Activated CD8-positive, alpha-beta memory T cell treated with anti-CD3 and anti-CD28 coated beads for 36 hours (primary cell): ENCODE results near the gene RBMS2. TPM values are rescaled to one million over a fixed set of nuclear protein-coding genes. Genes with fewer than 3 reads are reported as not detected.
"Not testable (repeated sequence)": the region's sequence is repeated elsewhere in the genome, so short reads cannot be mapped to it uniquely, and the experiment has no call there.

Experiments used
- CTCF ChIA-PET: fragments of 350-600 bp; sonication (Branson Sonifier 250); formaldehyde crosslinking; loops from one replicate; lab custom pipeline; 2021; ENCODE audit warnings: antibody characterized with exemption; lab: Charles Lee
- POLR2A ChIA-PET: fragments of 350-600 bp; sonication (Branson Sonifier 250); formaldehyde crosslinking; loops from one replicate; lab custom pipeline; 2021; ENCODE audit warnings: antibody characterized with exemption; lab: Charles Lee
- total RNA-seq, 2 experiments: library from RNA; stranded (reverse); gene quantifications; one replicate each; pipeline ENCODE4 v1.2.3, GENCODE V29; 2021

The RBMS2 gene
- total RNA-seq, 2 experiments from 2014 or later, result 4.8 to 5.1 TPM

- CTCF ChIA-PET, POLR2A ChIA-PET: not testable (repeated sequence)
Measured at GRCh38 chr12:56499452-56499851, 22.2 kb upstream of the RBMS2 start.

DNA sequence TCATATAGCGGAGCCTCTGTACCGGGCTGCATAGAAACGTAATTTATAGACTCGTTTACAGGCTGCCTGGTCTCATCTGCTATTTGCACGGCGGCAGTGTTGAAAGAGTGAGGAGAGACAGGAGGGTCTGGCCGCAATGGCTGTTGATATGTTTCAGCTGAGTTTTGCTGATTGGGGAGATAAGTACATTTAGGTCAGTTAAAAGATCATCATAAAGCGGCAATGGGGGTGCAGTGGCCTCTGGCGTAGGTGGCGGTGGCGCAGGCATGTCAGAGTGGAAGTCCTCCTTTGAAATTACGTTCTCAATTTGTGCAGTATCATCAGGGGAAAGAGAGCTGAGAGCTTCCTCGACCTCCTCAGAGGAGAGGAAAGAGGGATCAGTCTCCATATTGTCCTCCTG, 21.7 kb upstream of the RBMS2 start:
- POLR2A ChIA-PET, CTCF ChIA-PET: not testable (repeated sequence)

DNA sequence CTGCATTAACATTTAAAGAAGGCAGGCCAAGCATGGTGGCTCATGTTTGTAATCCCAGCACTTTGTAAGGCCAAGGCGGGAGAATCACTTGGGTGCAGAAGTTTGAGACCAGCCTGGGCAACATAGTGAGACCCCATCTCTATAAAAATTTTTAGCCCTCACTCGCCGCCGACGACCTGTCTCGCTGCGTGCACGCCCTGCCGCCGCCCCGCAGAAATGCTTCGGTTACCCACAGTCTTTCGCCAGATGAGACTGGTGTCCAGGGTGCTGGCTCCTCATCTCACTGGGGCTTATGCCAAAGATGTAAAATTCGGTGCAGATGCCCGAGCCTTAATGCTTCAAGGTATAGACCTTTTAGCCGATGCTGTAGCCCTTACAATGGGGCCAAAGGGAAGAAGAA, 10.8 kb upstream of the RBMS2 start:
- ChIA-PET CTCF (no interaction called here), POLR2A (no interaction called here)

DNA sequence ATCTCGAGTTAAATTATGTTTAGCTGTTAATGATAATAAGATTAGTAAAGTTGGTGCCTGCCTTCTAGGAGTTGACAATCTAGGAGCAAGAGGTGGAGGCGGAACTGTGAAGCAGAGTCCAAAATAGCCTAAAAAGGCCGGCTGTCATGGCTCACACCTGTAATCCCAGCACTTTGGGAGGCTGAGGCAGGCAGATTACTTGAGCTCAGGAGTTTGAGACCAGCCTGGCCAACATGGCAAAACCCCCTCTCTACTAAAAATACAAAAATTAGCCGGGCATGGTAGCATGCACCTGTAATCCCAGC, 7.7 kb upstream of the RBMS2 start:
- CTCF ChIA-PET, result interaction anchor here (0.7 to 3.2 kb wide), 19 partner anchors 11 to 132 kb away, joined by 3 to 16 read pairs (median 4); partner anchors contain the start of gene ATP5F1B
- POLR2A ChIA-PET, result interaction anchor here (0.6 kb wide), 1 partner anchor 115 kb away, joined by 3 read pairs; no protein-coding TSS in a partner anchor

DNA sequence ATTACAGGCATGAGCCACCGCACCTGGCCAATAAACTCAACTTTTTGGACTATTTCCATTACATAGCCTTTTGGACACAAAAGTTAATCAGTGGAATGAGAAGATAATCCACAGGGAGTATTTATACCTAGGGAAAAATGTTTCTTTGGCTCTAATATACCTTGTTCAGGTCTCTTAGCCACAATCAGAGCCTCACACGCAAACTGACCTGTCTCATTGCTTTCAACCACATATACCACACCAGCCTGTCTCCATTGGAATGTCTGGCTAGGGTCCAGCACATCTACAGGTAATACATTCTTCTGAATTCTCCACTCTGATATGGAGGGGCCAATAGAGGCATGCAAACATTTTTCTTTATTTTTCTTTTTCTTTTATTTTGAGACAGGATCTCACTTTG, 3.8 kb upstream of the RBMS2 start:
- ChIA-PET POLR2A (no interaction called here), CTCF (no interaction called here)

DNA sequence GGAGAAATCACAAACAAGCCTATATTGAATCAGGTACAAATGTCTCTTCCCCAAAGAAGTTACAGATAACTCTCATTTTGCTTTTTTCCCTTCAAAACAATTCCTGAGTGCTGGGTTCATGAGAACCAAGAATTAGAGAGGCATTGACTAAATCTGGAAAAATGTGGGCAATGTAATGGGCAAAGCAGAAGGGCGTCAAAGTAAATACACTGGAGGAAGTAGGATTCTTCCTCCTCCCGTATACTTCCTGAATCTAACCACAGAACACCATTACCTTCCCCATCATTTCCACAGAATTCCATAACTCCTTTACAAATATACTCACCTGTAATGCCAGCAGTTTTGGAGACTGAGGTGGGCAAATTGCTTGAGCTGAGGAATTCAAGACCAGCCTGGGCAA, 3.0 kb upstream of the RBMS2 start:
- CTCF ChIA-PET, result no interaction called here
- POLR2A ChIA-PET, result no interaction called here

GRCh38 chr12:56520048-56520447, 1.6 kb upstream of the RBMS2 start:
- CTCF ChIA-PET, result no interaction called here
- POLR2A ChIA-PET, result no interaction called here

DNA sequence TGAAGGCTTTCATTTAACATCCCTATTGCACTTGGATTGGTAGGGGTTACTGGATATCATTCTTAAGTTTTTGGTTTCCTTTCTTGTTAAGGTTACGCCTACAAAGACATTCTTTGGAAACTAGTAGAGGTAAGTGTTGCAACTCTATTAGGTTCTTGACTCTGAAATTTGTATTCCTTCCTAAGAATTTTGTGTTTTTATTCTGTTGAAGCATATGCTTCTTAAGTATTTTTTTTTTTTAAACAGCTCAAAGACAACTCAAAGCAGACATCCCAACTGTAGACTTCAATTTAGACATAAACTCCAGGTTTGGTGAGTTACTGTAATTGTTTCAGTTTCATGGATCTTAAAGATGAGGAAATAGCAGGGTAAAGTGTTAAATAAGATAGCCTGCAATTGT, 1.1 kb upstream of the RBMS2 start:
- POLR2A ChIA-PET, result no interaction called here
- CTCF ChIA-PET, result interaction anchor here (0.7 to 1.7 kb wide), 3 partner anchors 62 to 116 kb away, joined by 3 to 9 read pairs (median 4); no protein-coding TSS in a partner anchor

DNA sequence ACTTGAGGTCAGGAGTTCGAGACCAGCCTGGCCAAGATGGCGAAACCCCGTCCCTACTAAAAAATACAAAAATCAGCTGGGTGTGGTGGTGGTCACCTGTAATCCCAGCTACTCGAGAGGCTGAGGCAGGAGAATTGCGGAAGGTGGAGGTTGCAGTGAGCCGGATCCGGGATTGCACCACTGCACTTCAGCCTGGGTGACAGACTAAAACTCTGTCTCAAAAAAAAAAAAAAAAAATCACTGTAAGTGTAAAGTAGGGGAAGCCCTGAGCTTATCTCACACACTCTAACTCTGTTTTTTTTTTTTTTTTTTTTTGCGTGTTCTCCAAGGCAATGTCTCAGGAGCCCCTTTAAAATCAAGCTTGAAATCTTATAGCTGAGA, 421 bp upstream of the RBMS2 start:
- POLR2A ChIA-PET, result interaction anchor here (0.6 to 0.7 kb wide), 4 partner anchors 77 to 1247 kb away, joined by 3 to 9 read pairs (median 6); no protein-coding TSS in a partner anchor
- CTCF ChIA-PET, result interaction anchor here (0.6 to 1.9 kb wide), 10 partner anchors 15 to 725 kb away, joined by 3 to 9 read pairs (median 4); no protein-coding TSS in a partner anchor

- CTCF ChIA-PET, result interaction anchor here (0.6 to 1.9 kb wide), 5 partner anchors 51 to 336 kb away, joined by 3 to 6 read pairs (median 4); no protein-coding TSS in a partner anchor
- POLR2A ChIA-PET, result interaction anchor here (0.6 to 0.8 kb wide), 2 partner anchors 50 to 184 kb away, joined by 3 to 6 read pairs; partner anchors contain the start of gene IL23A
Measured at GRCh38 chr12:56522411-56523193, 982 bp downstream of the RBMS2 start.

GRCh38 chr12:56528846-56529245, 7.2 kb downstream of the RBMS2 start:
- ChIA-PET POLR2A (interaction anchor here (0.7 kb wide), 1 partner anchor 25 kb away, joined by 3 read pairs; no protein-coding TSS in a partner anchor), CTCF (no interaction called here)

- CTCF ChIA-PET, result interaction anchor here (0.7 kb wide), 1 partner anchor 60 kb away, joined by 4 read pairs; no protein-coding TSS in a partner anchor
- POLR2A ChIA-PET, result interaction anchor here (0.7 kb wide), 1 partner anchor 24 kb away, joined by 3 read pairs; no protein-coding TSS in a partner anchor
Measured at GRCh38 chr12:56529656-56530055, 8.0 kb downstream of the RBMS2 start.

DNA sequence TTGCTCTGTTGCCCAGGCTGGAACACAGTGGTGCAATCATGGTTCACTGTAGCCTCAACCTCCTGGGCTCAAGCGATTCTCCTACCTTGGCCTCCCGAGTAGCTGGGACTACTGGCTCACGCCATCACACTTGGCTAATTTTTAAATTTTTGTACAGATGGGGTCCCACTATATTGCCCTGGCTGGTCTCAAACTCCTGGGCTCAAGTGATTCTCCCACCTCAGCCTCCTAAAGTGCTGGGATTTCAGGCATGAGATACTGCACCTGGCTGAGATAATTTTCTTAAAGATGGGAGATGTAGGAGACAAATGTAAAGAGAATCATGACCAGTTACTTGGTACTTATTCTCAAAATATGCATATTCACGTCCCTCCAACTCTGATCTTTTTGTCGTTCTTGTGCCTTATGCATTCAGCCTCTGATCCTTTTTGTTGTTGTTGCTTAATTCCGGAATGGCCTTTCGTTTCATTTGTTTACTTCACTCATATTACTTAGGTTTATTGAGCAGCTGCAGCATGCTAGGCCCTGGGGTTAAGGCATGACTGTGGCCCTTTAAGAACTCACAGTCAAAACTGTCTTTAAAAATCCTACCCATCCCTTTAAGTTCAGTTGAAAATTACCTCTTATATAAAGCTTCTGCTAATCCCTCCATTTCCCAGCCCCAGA, 8.9 kb downstream of the RBMS2 start:
- CTCF ChIA-PET, result interaction anchor here (0.7 kb wide), 1 partner anchor 60 kb away, joined by 4 read pairs; no protein-coding TSS in a partner anchor
- POLR2A ChIA-PET, result no interaction called here

DNA sequence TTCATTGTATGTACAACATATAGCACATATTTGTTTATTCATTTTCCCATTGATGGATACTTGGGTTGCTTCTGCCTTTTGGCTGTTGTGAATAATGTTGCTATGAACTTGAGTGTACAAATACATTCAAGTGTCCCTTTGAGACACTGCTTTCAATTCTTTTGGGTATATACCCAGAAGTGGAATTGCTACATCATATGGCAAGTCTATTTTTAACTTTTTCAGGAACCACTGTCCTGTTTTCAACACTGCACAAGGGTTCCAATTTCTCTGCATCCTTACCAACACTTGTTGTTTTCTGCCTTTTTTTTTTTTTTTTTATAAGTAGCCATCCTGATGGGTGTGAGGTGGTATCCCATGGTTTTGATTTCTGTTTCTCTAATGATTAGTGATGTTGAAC, 15.9 kb downstream of the RBMS2 start:
- ChIA-PET CTCF (no interaction called here), POLR2A (no interaction called here)

GRCh38 chr12:56541631-56542030, 20.0 kb downstream of the RBMS2 start:
- ChIA-PET CTCF (interaction anchor here (0.6 kb wide), 1 partner anchor 126 kb away, joined by 3 read pairs; no protein-coding TSS in a partner anchor), POLR2A (no interaction called here)

DNA sequence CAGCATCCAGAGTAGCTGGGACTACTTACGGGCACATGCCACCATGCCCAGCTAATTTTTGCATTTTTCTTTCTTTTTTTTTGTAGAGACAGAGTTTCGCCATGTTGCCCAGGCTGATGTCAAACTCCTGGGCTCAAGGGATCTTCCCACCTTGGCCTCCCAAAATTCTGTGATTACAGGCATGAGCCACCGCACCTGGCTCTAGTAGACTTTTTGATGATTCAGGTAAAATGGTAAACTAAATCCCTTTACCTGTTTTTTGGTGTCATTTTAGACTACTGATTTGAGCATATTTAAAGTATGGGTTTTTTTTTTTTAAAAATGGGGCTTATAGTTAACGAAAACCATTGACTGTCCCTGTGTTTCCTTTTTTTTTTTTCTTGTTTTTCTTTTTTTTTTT, 20.5 kb downstream of the RBMS2 start:
- POLR2A ChIA-PET, result no interaction called here
- CTCF ChIA-PET, result no interaction called here

- CTCF ChIA-PET, result no interaction called here
Measured at GRCh38 chr12:56545023-56545604, 23.5 kb downstream of the RBMS2 start.

GRCh38 chr12:56546680-56547079, 25.1 kb downstream of the RBMS2 start:
- POLR2A ChIA-PET, result no interaction called here
- CTCF ChIA-PET, result interaction anchor here (0.6 kb wide), 1 partner anchor 155 kb away, joined by 4 read pairs; no protein-coding TSS in a partner anchor

More at GRCh38 chr12:56545023-56545604, 23.5 kb downstream of the RBMS2 start:
- POLR2A ChIA-PET, result no interaction called here

DNA sequence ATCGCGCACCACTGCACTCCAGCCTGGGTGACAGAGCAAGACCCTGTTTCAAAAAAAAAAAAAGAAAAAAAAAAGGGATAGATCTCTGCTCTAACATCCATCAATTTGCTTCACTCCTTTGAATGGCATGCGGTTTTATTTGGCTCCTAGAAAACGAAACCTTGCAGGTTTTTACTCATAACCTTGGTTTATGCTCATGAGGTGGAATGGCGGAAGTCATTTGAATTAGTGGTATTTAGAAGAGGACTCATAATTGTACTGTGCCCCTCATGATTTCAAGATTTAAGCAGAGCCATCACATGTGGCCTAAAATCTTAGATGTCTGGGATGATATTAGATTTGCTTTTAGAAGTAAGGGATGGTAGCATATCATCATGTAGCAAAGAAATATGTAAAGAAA, 29.4 kb downstream of the RBMS2 start:
- ChIA-PET POLR2A (no interaction called here), CTCF (no interaction called here)
